Measurements from ENCODE around the gene PSKH1.

The PSKH1 gene

GRCh38 chr16:67942510-67943255 lies 49.6 kb downstream of the PSKH1 start:
- FAIRE-seq = no peak

DNA sequence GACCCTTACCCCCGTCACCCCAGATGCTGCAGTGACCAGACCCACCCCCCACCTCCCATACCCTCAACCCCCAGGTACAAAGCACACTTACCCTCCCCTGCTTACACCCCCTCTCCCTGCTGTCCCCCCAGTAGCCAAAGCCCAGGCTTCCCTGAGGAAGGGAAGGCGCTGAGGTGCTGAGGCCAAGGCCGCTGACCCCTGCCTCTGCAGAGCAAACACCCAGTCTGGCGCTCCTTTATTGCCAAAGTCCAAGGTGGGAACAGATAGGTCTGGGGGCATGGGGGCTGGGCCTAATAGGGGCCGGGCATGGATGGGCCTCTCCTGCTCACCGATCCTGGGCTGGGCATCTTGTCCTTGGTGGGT lies 50.2 kb downstream of the PSKH1 start:
- FAIRE-seq = no peak

- FAIRE-seq = no peak
Measured at GRCh38 chr16:67943619-67944504, 50.8 kb downstream of the PSKH1 start, which contains the start of gene LCAT. Gene LCAT, minus strand, starts transcription at chr16:67944120. Its CDS starts 19 bp downstream, at chr16:67944101.

- FAIRE-seq = no peak
Measured at GRCh38 chr16:67944690-67945391, 51.8 kb downstream of the PSKH1 start.

DNA sequence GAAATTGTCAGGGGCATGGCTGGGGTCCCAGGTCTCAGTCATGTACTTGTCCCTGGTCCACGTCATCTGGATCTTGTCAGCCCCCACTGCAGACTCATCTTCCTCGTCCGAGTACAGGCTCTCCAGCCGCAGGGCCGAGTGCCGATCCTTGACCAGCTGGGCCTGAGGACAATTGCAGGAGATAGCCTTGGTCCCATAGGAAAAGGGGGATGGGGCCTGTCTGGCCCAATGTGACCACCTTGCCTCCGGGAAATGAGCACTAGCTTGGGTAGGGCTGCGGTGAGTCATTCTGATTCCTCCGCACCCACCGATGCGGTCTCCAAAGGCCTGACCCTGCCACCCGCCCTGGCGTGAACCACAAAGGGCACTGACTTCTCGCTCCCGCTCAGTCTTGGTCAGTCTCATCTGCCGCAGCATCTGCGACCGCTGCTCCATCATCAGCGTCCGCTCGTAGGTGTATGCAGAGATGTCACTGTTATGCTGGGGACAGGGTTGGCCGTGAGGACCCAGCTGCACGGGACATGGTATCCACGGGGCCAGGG lies 52.4 kb downstream of the PSKH1 start:
- FAIRE-seq = no peak

- no peak for FAIRE-seq
Measured at GRCh38 chr16:67946128-67946569, 53.1 kb downstream of the PSKH1 start.

GRCh38 chr16:67946966-67947558 lies 54.0 kb downstream of the PSKH1 start:
- no peak for FAIRE-seq

GRCh38 chr16:67948015-67948414 lies 55.0 kb downstream of the PSKH1 start:
- no peak for FAIRE-seq

GRCh38 chr16:67949645-67950044 lies 56.6 kb downstream of the PSKH1 start:
- FAIRE-seq = no peak

DNA sequence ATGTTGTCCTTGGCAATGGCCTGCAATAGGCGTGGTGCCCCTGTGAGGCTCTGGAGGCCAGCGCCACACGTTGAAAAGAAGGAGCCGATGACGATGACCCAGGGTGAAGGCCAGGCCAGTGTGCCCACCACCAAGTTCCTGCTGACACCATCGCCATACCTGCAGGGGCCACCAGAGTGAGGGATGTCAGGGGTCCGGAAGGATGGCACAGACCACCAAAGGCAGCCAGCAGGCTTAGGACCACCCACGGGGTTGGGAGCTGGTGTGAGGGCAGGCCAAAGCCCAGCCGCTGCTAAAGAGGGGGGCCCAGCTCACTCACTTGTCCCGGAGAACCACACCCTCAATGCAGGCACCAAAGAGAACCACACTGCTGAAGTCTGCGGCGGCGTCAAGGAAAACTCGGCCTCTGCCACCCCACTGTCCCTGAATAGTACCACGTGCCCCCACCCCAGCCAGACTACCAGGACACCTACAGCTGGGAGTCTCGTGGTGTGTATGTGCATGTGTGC lies 57.3 kb downstream of the PSKH1 start:
- FAIRE-seq = no peak

GRCh38 chr16:67951485-67951884 lies 58.4 kb downstream of the PSKH1 start:
- FAIRE-seq = no peak

DNA sequence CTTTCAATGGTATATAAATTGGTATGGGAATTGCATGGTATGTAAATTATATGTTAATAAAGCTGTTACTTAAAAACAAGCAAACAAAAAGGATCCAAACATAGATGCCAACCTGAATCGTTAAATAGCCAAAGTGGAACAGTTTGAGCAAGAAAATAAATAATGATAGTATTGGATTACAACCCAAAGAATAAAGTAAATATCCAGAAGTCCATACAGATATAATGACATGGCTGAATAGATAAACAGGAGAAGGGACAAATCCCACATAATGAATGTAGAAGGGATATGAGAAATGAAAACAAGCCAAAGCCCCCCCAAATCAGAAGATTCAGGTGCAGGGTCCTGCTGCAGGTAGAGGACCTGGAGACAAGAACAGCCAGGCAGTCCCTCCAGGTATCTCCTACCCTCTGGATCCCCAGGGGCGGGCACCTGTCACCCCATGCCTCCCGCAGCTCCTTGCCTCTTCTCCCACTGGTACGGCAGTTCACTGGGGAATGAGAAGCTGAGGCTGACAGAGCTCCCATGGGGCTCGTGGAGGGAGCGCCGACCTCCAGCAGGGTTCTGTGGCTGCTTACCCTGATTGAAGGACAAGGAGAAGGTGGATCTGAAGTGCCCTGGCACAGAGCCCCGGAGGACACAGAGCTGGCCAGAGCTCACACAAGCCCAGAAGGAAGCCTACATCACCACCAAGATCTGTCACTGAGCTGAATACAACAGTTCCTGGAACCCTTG lies 60.8 kb downstream of the PSKH1 start:
- no peak for FAIRE-seq

- FAIRE-seq = no peak
Measured at GRCh38 chr16:67954421-67955196, 61.6 kb downstream of the PSKH1 start.

- no peak for FAIRE-seq
Measured at GRCh38 chr16:67957622-67958021, 64.6 kb downstream of the PSKH1 start.

DNA sequence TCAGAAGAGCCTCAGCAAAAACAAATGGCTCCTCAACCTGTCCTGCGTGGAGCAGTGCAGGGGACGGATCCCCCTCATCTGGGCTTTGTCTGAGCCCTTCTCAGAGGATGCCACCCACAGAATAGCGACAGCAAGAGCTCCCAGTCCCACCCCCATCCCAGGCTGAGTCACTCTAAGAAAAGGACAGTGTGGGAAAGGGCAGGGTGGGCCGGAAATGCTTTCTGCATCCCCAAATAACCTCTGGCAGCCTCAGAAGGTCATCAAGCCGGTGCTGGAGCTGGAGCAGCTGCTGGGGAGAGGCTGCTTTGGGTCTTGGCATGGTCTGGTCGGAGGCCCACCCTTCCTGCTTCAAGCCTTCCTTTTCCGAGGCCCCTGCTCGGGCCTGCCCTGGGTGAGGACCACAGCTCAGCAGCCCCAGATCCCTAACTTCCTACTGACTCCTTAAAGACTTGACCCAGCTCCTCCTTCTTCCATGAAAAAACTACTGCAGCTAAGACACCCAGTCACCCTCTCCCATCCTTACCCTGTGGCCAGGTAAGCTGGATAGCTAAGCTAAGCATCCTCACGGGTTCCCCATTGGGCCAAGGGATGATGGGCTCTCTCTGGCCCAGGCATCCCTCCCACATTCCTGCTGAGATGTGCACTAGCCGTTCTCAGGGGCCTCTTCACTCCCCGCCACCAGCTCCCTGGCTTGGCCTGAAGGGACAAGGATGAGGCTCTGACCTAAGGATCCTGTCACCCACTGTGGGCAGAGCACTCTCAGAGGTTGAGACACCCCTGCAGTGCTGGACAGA lies 66.7 kb downstream of the PSKH1 start:
- FAIRE-seq = no peak

DNA sequence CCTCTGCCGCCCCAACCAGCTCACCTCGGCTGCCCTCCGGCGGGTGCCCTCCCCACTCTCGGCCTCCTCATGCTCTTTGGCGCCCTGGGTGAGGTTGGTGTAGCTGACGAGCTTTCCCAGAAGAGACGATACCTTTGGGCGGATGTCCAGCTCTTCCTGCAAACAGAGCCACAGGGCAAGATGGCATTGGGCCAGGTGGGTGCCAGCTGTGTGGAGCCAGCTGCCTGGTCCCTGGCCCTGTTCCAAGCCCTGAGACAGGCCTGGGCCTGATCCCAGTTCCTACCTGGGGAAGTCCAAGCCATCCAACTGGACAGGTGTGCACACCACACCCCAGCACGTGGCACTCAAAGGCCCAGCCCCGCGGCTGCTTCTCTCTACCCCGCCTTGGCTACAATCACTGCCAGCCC lies 68.5 kb downstream of the PSKH1 start:
- FAIRE-seq = no peak

- no peak for FAIRE-seq
Measured at GRCh38 chr16:67962135-67962534, 69.1 kb downstream of the PSKH1 start.

DNA sequence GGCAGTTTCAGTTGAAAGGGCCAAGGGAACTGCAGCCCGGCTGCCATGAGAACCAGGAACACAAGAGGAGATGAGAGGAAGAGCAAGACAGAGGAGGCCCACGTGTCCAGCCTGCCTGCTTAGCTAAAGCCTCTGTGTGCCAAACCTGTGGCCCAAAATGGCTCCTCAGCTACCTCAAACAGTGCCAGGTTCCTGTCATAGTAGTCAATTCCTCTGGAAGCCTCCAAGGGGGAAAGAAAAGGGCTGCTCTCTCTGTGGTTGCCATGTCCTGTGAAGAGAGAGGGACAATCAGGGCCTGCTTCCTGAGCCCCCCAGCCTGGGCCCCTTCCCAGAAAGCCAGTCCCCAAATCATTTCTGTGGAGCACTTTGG lies 70.2 kb downstream of the PSKH1 start:
- no peak for FAIRE-seq

GRCh38 chr16:67963662-67964321 lies 70.7 kb downstream of the PSKH1 start:
- no peak for FAIRE-seq

All from TTC549 (cell line).